Measurements from ENCODE around the gene DPYD.

DNA sequence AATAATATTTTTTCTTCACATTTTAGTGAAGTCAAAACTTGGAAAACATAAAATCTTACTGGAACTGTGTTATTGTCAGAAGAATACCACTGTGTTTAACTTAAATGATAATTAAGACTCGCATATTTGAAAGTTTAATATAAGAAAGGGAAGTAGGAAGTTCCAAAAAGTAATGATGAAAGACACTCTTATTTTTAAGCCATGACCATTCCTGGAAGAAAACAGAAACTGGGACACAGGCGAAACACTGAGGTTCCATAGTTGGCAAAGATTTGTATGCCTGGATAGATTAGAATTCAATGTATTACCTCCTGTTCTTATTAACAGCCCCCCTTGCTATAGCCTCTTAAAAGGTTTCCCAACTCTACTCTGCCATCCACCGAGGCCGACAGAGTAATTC lies 271.2 kb downstream of the DPYD start:
- TF ChIP-seq POLR2AphosphoS5 (IDR thresholded peaks at IDR 0.05): no peak
- no peak for TF ChIP-seq POLR2A (IDR thresholded peaks at IDR 0.05)

Data from sigmoid colon (tissue), 4 donors.